ENCODE results near the gene SRSF11. TPM values are rescaled to one million over a fixed set of nuclear protein-coding genes. Genes with fewer than 3 reads are reported as not detected.
"Not testable (repeated sequence)": the region's sequence is repeated elsewhere in the genome, so short reads cannot be mapped to it uniquely, and the experiment has no call there.

Gene SRSF11
- total and polyA plus RNA-seq, 4 donors, result 36.8 to 130 (median 96.6) TPM

- Histone ChIP-seq H3K27ac (ENCODE audit: low read depth in 1 of 2, low read length in 2 of 2) (no peak overlapping the region), H3K36me3 (ENCODE audit: control insufficient read depth in 4 of 4, insufficient read depth in 3 of 4, low read depth in 1 of 4, low read length in 3 of 4) (no peaks in the 10 kb centered on the region), H3K9me3 (ENCODE audit: control insufficient read depth in 4 of 4, low read length in 3 of 4) (no peaks in the 10 kb centered on the region), H3K9ac (ENCODE audit: low read depth in 1 of 2, low read length in 2 of 2) (no peak overlapping the region), H3K27me3 (ENCODE audit: control insufficient read depth in 4 of 4, insufficient read depth in 4 of 4, low read length in 3 of 4) (no peaks in the 10 kb centered on the region), H3K4me1 (ENCODE audit: control insufficient read depth in 4 of 4, insufficient read depth in 4 of 4, low read length in 3 of 4) (peaks cover 0 to 2% (median 0%) of the 10 kb centered on the region in 4 donors), H3K4me3 (ENCODE audit: low read depth in 1 of 3, low read length in 3 of 3) (no peak overlapping the region)
- no peak for DNase-seq (ENCODE audit: low spot score)
- TF ChIP-seq TAF1 (conservative IDR thresholded peaks at IDR 0.05), result no peak
- TF ChIP-seq, protein P1, sequence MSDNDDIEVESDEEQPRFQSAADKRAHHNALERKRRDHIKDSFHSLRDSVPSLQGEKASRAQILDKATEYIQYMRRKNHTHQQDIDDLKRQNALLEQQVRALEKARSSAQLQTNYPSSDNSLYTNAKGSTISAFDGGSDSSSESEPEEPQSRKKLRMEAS (IDR thresholded peaks at IDR 0.05), result no peak
- TF ChIP-seq, protein P2, sequence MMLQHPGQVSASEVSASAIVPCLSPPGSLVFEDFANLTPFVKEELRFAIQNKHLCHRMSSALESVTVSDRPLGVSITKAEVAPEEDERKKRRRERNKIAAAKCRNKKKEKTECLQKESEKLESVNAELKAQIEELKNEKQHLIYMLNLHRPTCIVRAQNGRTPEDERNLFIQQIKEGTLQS (IDR thresholded peaks at IDR 0.05), result no peak
- no peak for TF ChIP-seq RXRA (IDR thresholded peaks at IDR 0.05)
- TF ChIP-seq HNF4A (conservative IDR thresholded peaks at IDR 0.05), result no peak
- TF ChIP-seq HNF4G (IDR thresholded peaks at IDR 0.05), result no peak
- no peak for TF ChIP-seq FOXA1 (IDR thresholded peaks at IDR 0.05)
- TF ChIP-seq NR2F2 (IDR thresholded peaks at IDR 0.05), result no peak
- TF ChIP-seq, protein P3, sequence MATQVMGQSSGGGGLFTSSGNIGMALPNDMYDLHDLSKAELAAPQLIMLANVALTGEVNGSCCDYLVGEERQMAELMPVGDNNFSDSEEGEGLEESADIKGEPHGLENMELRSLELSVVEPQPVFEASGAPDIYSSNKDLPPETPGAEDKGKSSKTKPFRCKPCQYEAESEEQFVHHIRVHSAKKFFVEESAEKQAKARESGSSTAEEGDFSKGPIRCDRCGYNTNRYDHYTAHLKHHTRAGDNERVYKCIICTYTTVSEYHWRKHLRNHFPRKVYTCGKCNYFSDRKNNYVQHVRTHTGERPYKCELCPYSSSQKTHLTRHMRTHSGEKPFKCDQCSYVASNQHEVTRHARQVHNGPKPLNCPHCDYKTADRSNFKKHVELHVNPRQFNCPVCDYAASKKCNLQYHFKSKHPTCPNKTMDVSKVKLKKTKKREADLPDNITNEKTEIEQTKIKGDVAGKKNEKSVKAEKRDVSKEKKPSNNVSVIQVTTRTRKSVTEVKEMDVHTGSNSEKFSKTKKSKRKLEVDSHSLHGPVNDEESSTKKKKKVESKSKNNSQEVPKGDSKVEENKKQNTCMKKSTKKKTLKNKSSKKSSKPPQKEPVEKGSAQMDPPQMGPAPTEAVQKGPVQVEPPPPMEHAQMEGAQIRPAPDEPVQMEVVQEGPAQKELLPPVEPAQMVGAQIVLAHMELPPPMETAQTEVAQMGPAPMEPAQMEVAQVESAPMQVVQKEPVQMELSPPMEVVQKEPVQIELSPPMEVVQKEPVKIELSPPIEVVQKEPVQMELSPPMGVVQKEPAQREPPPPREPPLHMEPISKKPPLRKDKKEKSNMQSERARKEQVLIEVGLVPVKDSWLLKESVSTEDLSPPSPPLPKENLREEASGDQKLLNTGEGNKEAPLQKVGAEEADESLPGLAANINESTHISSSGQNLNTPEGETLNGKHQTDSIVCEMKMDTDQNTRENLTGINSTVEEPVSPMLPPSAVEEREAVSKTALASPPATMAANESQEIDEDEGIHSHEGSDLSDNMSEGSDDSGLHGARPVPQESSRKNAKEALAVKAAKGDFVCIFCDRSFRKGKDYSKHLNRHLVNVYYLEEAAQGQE (IDR thresholded peaks at IDR 0.05), result no peak
- TF ChIP-seq FOXA2 (IDR thresholded peaks at IDR 0.05), result no peak
- no peak for TF ChIP-seq JUND (IDR thresholded peaks at IDR 0.05)
- TF ChIP-seq GABPA (IDR thresholded peaks at IDR 0.05 in 1 of 2, conservative IDR thresholded peaks at IDR 0.05 in 1 of 2), result no peak
- no peak for TF ChIP-seq ZBTB33 (IDR thresholded peaks at IDR 0.05)
- no peak for TF ChIP-seq EGR1 (IDR thresholded peaks at IDR 0.05; ENCODE audit: low read depth in 2 of 2)
Observed at GRCh38 chr1:70190180-70190579, 31.0 kb upstream of the SRSF11 start.

GRCh38 chr1:70192446-70192845 is 28.7 kb upstream of the SRSF11 start:
- not testable (repeated sequence) for H3K4me3 ChIP-seq (ENCODE audit: low read depth in 1 of 3, low read length in 3 of 3); H3K4me1 ChIP-seq (ENCODE audit: control insufficient read depth in 4 of 4, insufficient read depth in 4 of 4, low read length in 3 of 4); H3K27ac ChIP-seq (ENCODE audit: low read depth in 1 of 2, low read length in 2 of 2); H3K36me3 ChIP-seq (ENCODE audit: control insufficient read depth in 4 of 4, insufficient read depth in 3 of 4, low read depth in 1 of 4, low read length in 3 of 4); H3K9me3 ChIP-seq (ENCODE audit: control insufficient read depth in 4 of 4, low read length in 3 of 4); H3K9ac ChIP-seq (ENCODE audit: low read depth in 1 of 2, low read length in 2 of 2); DNase-seq (ENCODE audit: low spot score); H3K27me3 ChIP-seq (ENCODE audit: control insufficient read depth in 4 of 4, insufficient read depth in 4 of 4, low read length in 3 of 4)

DNA sequence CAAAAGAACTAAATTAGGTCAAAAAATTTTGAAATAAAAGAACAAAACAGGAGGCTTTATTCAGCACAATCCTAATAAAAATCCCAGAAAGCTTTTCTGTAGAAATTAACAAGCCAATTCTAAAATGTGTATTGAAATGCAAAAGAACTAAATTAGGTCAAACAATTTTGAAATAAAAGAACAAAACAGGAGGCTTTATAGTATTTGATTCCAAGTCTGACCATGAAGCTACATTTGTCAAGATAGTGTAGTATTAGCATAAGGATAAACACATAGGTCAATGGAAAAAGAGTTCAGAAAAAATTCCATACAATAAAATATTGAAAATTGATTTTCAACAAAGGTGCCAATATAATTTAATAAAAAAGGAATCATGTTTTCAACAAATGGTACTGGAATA is 26.6 kb upstream of the SRSF11 start:
- DNase-seq (ENCODE audit: low spot score), result no peak
- no peak overlapping the region for H3K4me3 ChIP-seq (ENCODE audit: low read depth in 1 of 3, low read length in 3 of 3)
- H3K4me1 ChIP-seq (ENCODE audit: control insufficient read depth in 4 of 4, insufficient read depth in 4 of 4, low read length in 3 of 4), result no peaks in the 10 kb centered on the region
- no peaks in the 10 kb centered on the region for H3K27me3 ChIP-seq (ENCODE audit: control insufficient read depth in 4 of 4, insufficient read depth in 4 of 4, low read length in 3 of 4)
- no peaks in the 10 kb centered on the region for H3K9me3 ChIP-seq (ENCODE audit: control insufficient read depth in 4 of 4, low read length in 3 of 4)
- H3K27ac ChIP-seq (ENCODE audit: low read depth in 1 of 2, low read length in 2 of 2), result no peak overlapping the region
- H3K9ac ChIP-seq (ENCODE audit: low read depth in 1 of 2, low read length in 2 of 2), result no peak overlapping the region
- no peaks in the 10 kb centered on the region for H3K36me3 ChIP-seq (ENCODE audit: control insufficient read depth in 4 of 4, insufficient read depth in 3 of 4, low read depth in 1 of 4, low read length in 3 of 4)
- TF ChIP-seq SP1 (IDR thresholded peaks at IDR 0.05), result no peak
- no peak for TF ChIP-seq YY1 (IDR thresholded peaks at IDR 0.05)
- TF ChIP-seq ZBTB33 (IDR thresholded peaks at IDR 0.05), result no peak
- TF ChIP-seq, protein P4, sequence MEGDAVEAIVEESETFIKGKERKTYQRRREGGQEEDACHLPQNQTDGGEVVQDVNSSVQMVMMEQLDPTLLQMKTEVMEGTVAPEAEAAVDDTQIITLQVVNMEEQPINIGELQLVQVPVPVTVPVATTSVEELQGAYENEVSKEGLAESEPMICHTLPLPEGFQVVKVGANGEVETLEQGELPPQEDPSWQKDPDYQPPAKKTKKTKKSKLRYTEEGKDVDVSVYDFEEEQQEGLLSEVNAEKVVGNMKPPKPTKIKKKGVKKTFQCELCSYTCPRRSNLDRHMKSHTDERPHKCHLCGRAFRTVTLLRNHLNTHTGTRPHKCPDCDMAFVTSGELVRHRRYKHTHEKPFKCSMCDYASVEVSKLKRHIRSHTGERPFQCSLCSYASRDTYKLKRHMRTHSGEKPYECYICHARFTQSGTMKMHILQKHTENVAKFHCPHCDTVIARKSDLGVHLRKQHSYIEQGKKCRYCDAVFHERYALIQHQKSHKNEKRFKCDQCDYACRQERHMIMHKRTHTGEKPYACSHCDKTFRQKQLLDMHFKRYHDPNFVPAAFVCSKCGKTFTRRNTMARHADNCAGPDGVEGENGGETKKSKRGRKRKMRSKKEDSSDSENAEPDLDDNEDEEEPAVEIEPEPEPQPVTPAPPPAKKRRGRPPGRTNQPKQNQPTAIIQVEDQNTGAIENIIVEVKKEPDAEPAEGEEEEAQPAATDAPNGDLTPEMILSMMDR (IDR thresholded peaks at IDR 0.05; ENCODE audit: low read depth, low read length, missing input control), result no peak
- no peak for TF ChIP-seq RXRA (IDR thresholded peaks at IDR 0.05)
- TF ChIP-seq TAF1 (conservative IDR thresholded peaks at IDR 0.05), result no peak
- TF ChIP-seq HNF4A (conservative IDR thresholded peaks at IDR 0.05), result no peak
- TF ChIP-seq, protein P2 (IDR thresholded peaks at IDR 0.05), result no peak
- no peak for TF ChIP-seq RAD21 (IDR thresholded peaks at IDR 0.05)
- TF ChIP-seq HNF4G (IDR thresholded peaks at IDR 0.05), result no peak
- no peak for TF ChIP-seq NR2F2 (IDR thresholded peaks at IDR 0.05)
- no peak for TF ChIP-seq EGR1 (IDR thresholded peaks at IDR 0.05; ENCODE audit: low read depth in 2 of 2)
- TF ChIP-seq FOXA1 (IDR thresholded peaks at IDR 0.05), result no peak
- no peak for TF ChIP-seq JUND (IDR thresholded peaks at IDR 0.05)

Measured in liver (tissue), 9 donors.